Measurements from ENCODE around the gene SLC16A3.
A peak's percentile ranks its signal among the peaks of the same experiment; 100 is the strongest.

SLC16A3 gene

GRCh38 chr17:82242977-82243647, 14.3 kb downstream of the SLC16A3 start:
- Mint-ChIP-seq H3K27me3 (ENCODE audit: low read depth) (no peaks in the 10 kb centered on the region), H3K36me3 (ENCODE audit: low read depth) (peaks cover 33% of the 10 kb centered on the region), H3K4me3 (no peak overlapping the region), H3K27ac (no peak overlapping the region), H3K9me3 (no peaks in the 10 kb centered on the region), H3K4me1 (ENCODE audit: low read depth) (peaks cover 15% of the 10 kb centered on the region)

GRCh38 chr17:82243648-82244412, 15.0 kb downstream of the SLC16A3 start:
- H3K4me3 Mint-ChIP-seq: no peak overlapping the region
- H3K4me1 Mint-ChIP-seq (ENCODE audit: low read depth): peaks cover 13% of the 10 kb centered on the region
- H3K27ac Mint-ChIP-seq: peak overlapping the region; percentile 64
- H3K36me3 Mint-ChIP-seq (ENCODE audit: low read depth): peaks cover 37% of the 10 kb centered on the region
- no peaks in the 10 kb centered on the region for H3K9me3 Mint-ChIP-seq
- no peaks in the 10 kb centered on the region for H3K27me3 Mint-ChIP-seq (ENCODE audit: low read depth)

- Mint-ChIP-seq H3K4me1 (ENCODE audit: low read depth) (peaks cover 12% of the 10 kb centered on the region), H3K27me3 (ENCODE audit: low read depth) (no peaks in the 10 kb centered on the region), H3K4me3 (no peak overlapping the region), H3K27ac (peak overlapping the region; percentile 64), H3K36me3 (ENCODE audit: low read depth) (peaks cover 36% of the 10 kb centered on the region), H3K9me3 (no peaks in the 10 kb centered on the region)
Observed at GRCh38 chr17:82244413-82245133, 15.7 kb downstream of the SLC16A3 start.

GRCh38 chr17:82245134-82246039, 16.5 kb downstream of the SLC16A3 start:
- peak overlapping the region; percentile 59 for H3K27ac Mint-ChIP-seq
- H3K4me1 Mint-ChIP-seq (ENCODE audit: low read depth): peaks cover 10% of the 10 kb centered on the region
- H3K27me3 Mint-ChIP-seq (ENCODE audit: low read depth): no peaks in the 10 kb centered on the region

GRCh38 chr17:82246040-82246364, 17.2 kb downstream of the SLC16A3 start:
- Mint-ChIP-seq H3K9me3 (no peaks in the 10 kb centered on the region), H3K27me3 (ENCODE audit: low read depth) (no peaks in the 10 kb centered on the region), H3K36me3 (ENCODE audit: low read depth) (peaks cover 39% of the 10 kb centered on the region), H3K4me3 (no peak overlapping the region), H3K4me1 (ENCODE audit: low read depth) (peaks cover 6% of the 10 kb centered on the region), H3K27ac (peak overlapping the region; percentile 31)

More at GRCh38 chr17:82245134-82246039, 16.5 kb downstream of the SLC16A3 start:
- Mint-ChIP-seq H3K4me3 (no peak overlapping the region), H3K9me3 (no peaks in the 10 kb centered on the region), H3K36me3 (ENCODE audit: low read depth) (peaks cover 40% of the 10 kb centered on the region)

GRCh38 chr17:82246365-82247181, 17.7 kb downstream of the SLC16A3 start:
- peak overlapping the region; percentile 31 for H3K27ac Mint-ChIP-seq
- peaks cover 6% of the 10 kb centered on the region for H3K4me1 Mint-ChIP-seq (ENCODE audit: low read depth)
- no peak overlapping the region for H3K4me3 Mint-ChIP-seq
- H3K9me3 Mint-ChIP-seq: no peaks in the 10 kb centered on the region
- H3K36me3 Mint-ChIP-seq (ENCODE audit: low read depth): peaks cover 45% of the 10 kb centered on the region
- no peaks in the 10 kb centered on the region for H3K27me3 Mint-ChIP-seq (ENCODE audit: low read depth)

GRCh38 chr17:82247182-82247823, 18.5 kb downstream of the SLC16A3 start:
- H3K9me3 Mint-ChIP-seq: no peaks in the 10 kb centered on the region
- no peak overlapping the region for H3K27ac Mint-ChIP-seq
- H3K36me3 Mint-ChIP-seq (ENCODE audit: low read depth): peaks cover 51% of the 10 kb centered on the region
- H3K27me3 Mint-ChIP-seq (ENCODE audit: low read depth): no peaks in the 10 kb centered on the region
- H3K4me3 Mint-ChIP-seq: no peak overlapping the region
- peaks cover 7% of the 10 kb centered on the region for H3K4me1 Mint-ChIP-seq (ENCODE audit: low read depth)

- Mint-ChIP-seq H3K36me3 (ENCODE audit: low read depth) (peaks cover 54% of the 10 kb centered on the region), H3K27ac (peak overlapping the region; percentile 15), H3K4me3 (no peak overlapping the region)
Observed at GRCh38 chr17:82247856-82248671, 19.2 kb downstream of the SLC16A3 start.

GRCh38 chr17:82248815-82249674, 20.2 kb downstream of the SLC16A3 start:
- Mint-ChIP-seq H3K4me3 (no peak overlapping the region), H3K27me3 (ENCODE audit: low read depth) (no peaks in the 10 kb centered on the region), H3K27ac (no peak overlapping the region), H3K36me3 (ENCODE audit: low read depth) (peaks cover 55% of the 10 kb centered on the region), H3K9me3 (no peaks in the 10 kb centered on the region), H3K4me1 (ENCODE audit: low read depth) (peaks cover 9% of the 10 kb centered on the region)

More at GRCh38 chr17:82247856-82248671, 19.2 kb downstream of the SLC16A3 start:
- peaks cover 9% of the 10 kb centered on the region for H3K4me1 Mint-ChIP-seq (ENCODE audit: low read depth)
- H3K27me3 Mint-ChIP-seq (ENCODE audit: low read depth): no peaks in the 10 kb centered on the region
- no peaks in the 10 kb centered on the region for H3K9me3 Mint-ChIP-seq

GRCh38 chr17:82249896-82250581, 21.2 kb downstream of the SLC16A3 start:
- Mint-ChIP-seq H3K27me3 (ENCODE audit: low read depth) (no peaks in the 10 kb centered on the region), H3K9me3 (no peaks in the 10 kb centered on the region), H3K4me1 (ENCODE audit: low read depth) (peaks cover 7% of the 10 kb centered on the region), H3K27ac (no peak overlapping the region), H3K36me3 (ENCODE audit: low read depth) (peaks cover 45% of the 10 kb centered on the region), H3K4me3 (no peak overlapping the region)

- Mint-ChIP-seq H3K27me3 (ENCODE audit: low read depth) (no peaks in the 10 kb centered on the region), H3K36me3 (ENCODE audit: low read depth) (peaks cover 47% of the 10 kb centered on the region), H3K4me3 (no peak overlapping the region), H3K27ac (peak overlapping the region; percentile 45), H3K4me1 (ENCODE audit: low read depth) (peaks cover 10% of the 10 kb centered on the region), H3K9me3 (no peaks in the 10 kb centered on the region)
Observed at GRCh38 chr17:82250868-82251500, 22.1 kb downstream of the SLC16A3 start.

Data from T-helper 1 cell treated with Interleukin-12 subunit alpha and Interleukin-12 subunit beta and Interleukin-4 antibody, amounts not matched to agents 30 μg/mL and 1 μg/mL, for 36 hours (primary cell).